BJ (cell line): ENCODE results near the gene RAP1B. TPM values are rescaled to one million over a fixed set of nuclear protein-coding genes. Genes with fewer than 3 reads are reported as not detected.

ENCODE experiments used
- CTCF ChIA-PET: fragments of 350-600 bp; formaldehyde crosslinking; extraction: SDS; loops from one replicate; lab custom pipeline; 2021; ENCODE audit warnings: antibody characterized with exemption, inconsistent platforms; lab: Yijun Ruan, JAX
- POLR2A ChIA-PET: fragments of 300-600 bp; sonication (Branson Sonifier 250); formaldehyde crosslinking; extraction: SDS; loops from one replicate; lab custom pipeline; 2021; ENCODE audit warnings: antibody characterized with exemption; lab: Charles Lee
- DNase-seq: peaks from one replicate; pipeline ENCODE4 v3.0.0-alpha.2; 2011; ENCODE audit warnings: low read depth
- H3K27me3 ChIP-seq: 2 replicates; pipeline ENCODE4 v1.6.0; 2011; ENCODE audit warnings: low read length; ENCODE audit not compliant: control insufficient read depth, insufficient read depth
- H3K36me3 ChIP-seq: 2 replicates; pipeline ENCODE4 v1.5.1; 2011; ENCODE audit warnings: low read length; ENCODE audit not compliant: control insufficient read depth, insufficient read depth
- H3K4me3 ChIP-seq: 2 replicates; pipeline ENCODE4 v1.5.1; 2011; ENCODE audit warnings: low read depth, mild to moderate bottlenecking, control low read depth, low read length
- CTCF ChIP-seq: IDR thresholded peaks from 2 replicates; pipeline ENCODE4 v1.5.1; 2011; ENCODE audit warnings: low read depth, mild to moderate bottlenecking, control low read depth, inconsistent platforms, low read length, moderate library complexity; ENCODE audit not compliant: insufficient read depth
- polyA plus RNA-seq: library from polyadenylated mRNA; depleted of rRNA; stranded (reverse); fragments of >200 nt; gene quantifications from 2 replicates; pipeline ENCODE4 v1.2.3, GENCODE V29; 2011

RAP1B gene
- polyA plus RNA-seq, 1 experiment, result 210 TPM

- peak overlapping the region; percentile 76 for H3K4me3 ChIP-seq
- no peak for TF ChIP-seq CTCF
- POLR2A ChIA-PET, result no interaction called here
Measured at GRCh38 chr12:68613209-68613904, 2.7 kb downstream of the RAP1B start.

GRCh38 chr12:68614105-68614679 lies 3.5 kb downstream of the RAP1B start:
- no peak for DNase-seq
- no peak for TF ChIP-seq CTCF
- POLR2A ChIA-PET, result interaction anchor here (0.6 kb wide), 1 partner anchor 172 kb away, joined by 15 read pairs; no protein-coding TSS in a partner anchor
- Histone ChIP-seq H3K36me3 (peaks cover 4% of the 10 kb centered on the region; the same call in 1 of the 2 replicates), H3K27me3 (no peaks in the 10 kb centered on the region), H3K4me3 (peak overlapping the region; percentile 16; the same call in 1 of the 2 replicates)
- CTCF ChIA-PET, result interaction anchor here (1.0 to 1.2 kb wide), 2 partner anchors 53 to 130 kb away, joined by 3 to 4 read pairs; no protein-coding TSS in a partner anchor

More at GRCh38 chr12:68613209-68613904, 2.7 kb downstream of the RAP1B start:
- H3K36me3 ChIP-seq, result peaks cover 4% of the 10 kb centered on the region; the same call in 1 of the 2 replicates
- no peaks in the 10 kb centered on the region for H3K27me3 ChIP-seq
- DNase-seq, result no peak
- CTCF ChIA-PET, result interaction anchor here (0.7 to 1.2 kb wide), 3 partner anchors 26 to 254 kb away, joined by 3 to 4 read pairs (median 4); no protein-coding TSS in a partner anchor

- H3K27me3 ChIP-seq, result no peaks in the 10 kb centered on the region
Measured at GRCh38 chr12:68614769-68615168, 4.1 kb downstream of the RAP1B start.

GRCh38 chr12:68617160-68617926 lies 6.6 kb downstream of the RAP1B start:
- Histone ChIP-seq H3K27me3 (no peaks in the 10 kb centered on the region), H3K4me3 (no peak overlapping the region), H3K36me3 (peaks cover 4% of the 10 kb centered on the region; the same call in 1 of the 2 replicates)
- TF ChIP-seq CTCF, result no peak
- DNase-seq, result no peak
- POLR2A ChIA-PET, result interaction anchor here (1.1 kb wide), 1 partner anchor 138 kb away, joined by 3 read pairs; no protein-coding TSS in a partner anchor
- CTCF ChIA-PET, result interaction anchor here (0.6 kb wide), 1 partner anchor 147 kb away, joined by 4 read pairs; no protein-coding TSS in a partner anchor

More at GRCh38 chr12:68614769-68615168, 4.1 kb downstream of the RAP1B start:
- DNase-seq, result no peak
- ChIA-PET CTCF (interaction anchor here (1.2 kb wide), 1 partner anchor 54 kb away, joined by 3 read pairs; no protein-coding TSS in a partner anchor), POLR2A (interaction anchor here (0.6 kb wide), 1 partner anchor 270 kb away, joined by 3 read pairs; no protein-coding TSS in a partner anchor)
- TF ChIP-seq CTCF, result no peak
- Histone ChIP-seq H3K4me3 (peak overlapping the region; percentile 14; the same call in 1 of the 2 replicates), H3K36me3 (peaks cover 4% of the 10 kb centered on the region; the same call in 1 of the 2 replicates)
